Epithelial cell of alveolus of lung (primary cell): ENCODE measurements around the gene SKIC8. TPM values are rescaled to one million over a fixed set of nuclear protein-coding genes. Genes with fewer than 3 reads are reported as not detected.

Source experiments
- total RNA-seq: library from RNA; depleted of rRNA; stranded (reverse); fragments of >200 nt; gene quantifications from 2 replicates; pipeline ENCODE4 v1.2.1, GENCODE V29; 2015

Gene SKIC8
- 42.1 and 53.5 TPM in 2 replicates for total RNA-seq

DNA sequence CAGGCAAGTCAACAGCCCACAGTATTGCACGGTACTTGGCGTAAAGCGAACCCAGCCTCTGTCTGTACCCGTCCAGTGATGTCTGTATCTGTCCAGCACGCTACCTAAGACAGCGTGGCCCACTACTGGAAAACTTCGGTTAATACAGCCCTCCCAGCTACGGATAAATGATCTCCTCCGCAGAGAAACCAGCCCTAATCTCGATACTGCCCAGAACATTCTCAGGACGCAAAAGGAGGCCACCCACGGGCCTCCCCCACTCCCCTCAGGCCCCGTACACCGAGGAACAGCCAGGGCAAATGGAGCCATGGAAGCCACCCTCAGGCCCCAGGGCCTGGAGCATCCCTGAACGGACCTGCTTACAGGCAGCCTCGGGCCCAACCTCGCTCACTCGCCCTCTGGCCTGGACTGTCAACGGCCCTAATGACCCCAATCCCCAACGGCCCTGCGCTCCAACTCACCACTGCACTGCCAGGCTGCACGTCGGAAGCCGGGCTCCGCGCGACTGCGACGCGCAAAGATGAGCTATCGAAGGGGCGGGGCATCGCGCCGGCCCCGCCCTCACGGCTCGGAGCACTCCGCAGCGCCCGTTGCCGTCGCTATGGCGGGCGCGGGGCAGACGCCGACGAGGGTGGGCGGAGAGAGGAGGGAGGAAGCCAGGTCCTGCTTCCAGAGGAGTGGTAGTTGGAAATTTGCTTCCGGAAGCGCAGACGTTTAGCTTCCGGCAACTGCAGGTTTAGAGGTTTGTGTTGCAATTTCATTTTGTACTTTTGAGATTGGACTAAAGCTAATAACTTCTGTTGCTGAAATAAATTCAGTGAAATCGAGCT lies at the start of gene SKIC8:
SKIC8 (minus strand) TSS at position 509 of the 830 bp plus-strand sequence. CDS start 3,923 bp downstream, outside the sequence.

DNA sequence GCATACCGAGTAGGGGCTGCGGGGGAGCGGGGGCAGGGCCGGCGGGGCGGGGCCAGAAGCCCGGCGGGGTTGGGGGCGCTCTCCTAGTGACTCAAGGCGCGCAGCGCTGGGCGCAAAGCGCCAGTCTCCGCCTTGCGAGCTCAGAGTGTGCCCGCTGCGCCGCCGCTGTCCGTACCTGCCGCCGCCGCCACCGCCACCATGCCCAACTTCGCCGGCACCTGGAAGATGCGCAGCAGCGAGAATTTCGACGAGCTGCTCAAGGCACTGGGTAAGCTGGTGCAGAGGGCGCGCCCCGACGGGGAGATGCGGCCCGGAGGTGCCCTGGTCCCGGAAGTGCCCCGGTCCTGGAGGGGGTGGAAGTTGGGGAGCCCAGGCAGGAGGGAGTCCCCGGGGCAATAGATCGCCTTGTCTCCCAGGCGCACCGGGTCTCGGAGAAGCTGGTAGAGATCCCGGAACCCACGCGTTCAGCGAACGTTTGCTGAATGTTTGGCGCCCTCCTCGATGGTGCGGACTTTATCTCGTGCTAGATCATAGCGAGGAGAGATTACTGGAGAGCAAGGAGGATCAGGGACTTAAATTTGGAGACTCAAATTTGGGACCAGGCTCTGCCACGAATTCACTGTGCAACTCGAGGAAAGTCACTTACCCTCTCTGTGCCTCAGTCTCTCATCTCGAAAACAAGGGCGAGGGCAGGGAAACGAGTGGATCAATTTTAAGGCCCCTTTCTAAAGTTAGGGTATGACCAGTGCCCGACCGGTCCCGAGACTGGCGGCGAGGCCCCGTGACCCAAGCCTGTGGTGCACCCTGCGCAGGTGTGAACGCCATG lies 41.0 kb upstream of the SKIC8 start, which contains the start of gene CRABP1:
CRABP1 (plus strand) TSS at position 123 of the 826 bp plus-strand sequence; CDS start at position 199, 76 bp downstream.

GRCh38 chr15:78264304-78265136 lies 34.9 kb downstream of the SKIC8 start, which contains the start of gene DNAJA4:
TSS of gene DNAJA4 (plus strand) at chr15:78264562. CDS start at chr15:78264764, 202 bp downstream.

DNA sequence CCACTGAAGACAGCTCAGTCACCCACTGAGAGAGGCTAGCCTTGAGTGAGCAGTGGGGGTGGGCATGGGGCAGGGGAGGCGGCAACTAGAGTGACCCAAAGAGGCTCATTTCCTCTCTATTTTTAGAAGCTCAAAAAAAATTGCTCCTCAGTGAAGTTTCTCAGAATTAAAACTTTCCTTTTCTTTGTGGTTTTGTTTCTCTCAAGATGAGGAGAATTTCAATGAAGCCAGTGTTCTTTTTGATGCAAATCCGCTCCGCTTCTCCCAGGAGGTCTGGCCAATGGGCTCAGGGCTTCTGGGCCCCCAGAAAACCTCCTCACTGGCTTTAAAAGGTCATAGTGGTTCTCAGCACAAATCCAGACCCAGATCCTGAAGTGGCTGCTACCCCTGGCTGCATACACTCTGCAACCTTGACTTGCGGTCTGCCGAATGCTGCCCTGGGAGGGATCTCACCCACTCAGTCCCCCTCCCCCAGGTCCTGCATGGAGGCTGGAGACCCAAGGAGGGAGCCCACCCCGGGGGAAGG lies 64.8 kb downstream of the SKIC8 start, which contains the start of gene ACSBG1:
ACSBG1 (minus strand) TSS at position 51 of the 526 bp plus-strand sequence. CDS start 64 bp downstream, outside the sequence.

Other genes starting within 250 kb of the SKIC8 start
- 24.2 and 49.1 TPM in 2 replicates for gene TBC1D2B, start 221.9 kb downstream of the SKIC8 start, total RNA-seq
- gene SH2D7, start 207.0 kb downstream of the SKIC8 start, total RNA-seq, result not detected in 2 replicates
- gene CIB2, start 168.2 kb downstream of the SKIC8 start, total RNA-seq, result 3.1 and 8.0 TPM in 2 replicates
- 43.2 and 52.8 TPM in 2 replicates for gene IDH3A, start 150.2 kb downstream of the SKIC8 start, total RNA-seq
- not detected in 2 replicates for gene ACSBG1, start 65.0 kb downstream of the SKIC8 start, total RNA-seq
- gene DNAJA4, start 35.0 kb downstream of the SKIC8 start, total RNA-seq, result 0.88 and 2.2 TPM in 2 replicates
- gene CRABP1, start 40.7 kb upstream of the SKIC8 start, total RNA-seq, result not detected in 2 replicates
- 12.7 and 28.2 TPM in 2 replicates for gene IREB2, start 138.6 kb upstream of the SKIC8 start, total RNA-seq
- 1.8 and 9.4 TPM in 2 replicates for gene HYKK, start 208.0 kb upstream of the SKIC8 start, total RNA-seq
- gene PSMA4, start 240.8 kb upstream of the SKIC8 start, total RNA-seq, result 145 and 244 TPM in 2 replicates